Tibial nerve (tissue), 4 donors: ENCODE measurements around the gene KCNJ18.

Experiments used
- EP300 ChIP-seq, 2 donors: sonication (generic); formaldehyde crosslinking; IDR thresholded peaks; one replicate each; pipeline ENCODE4 v1.6.1; 2017; ENCODE audit warnings: antibody characterized with exemption in 2 of 2, mild to moderate bottlenecking in 1 of 2
- POLR2A ChIP-seq, 2 donors: fragments of 450-650 bp; IDR thresholded peaks; one replicate each; pipeline ENCODE4 v1.6.1; 2017; ENCODE audit warnings: antibody characterized with exemption in 2 of 2, mild to moderate bottlenecking in 2 of 2, moderate library complexity in 2 of 2
- TF ChIP-seq, protein P1 (sequence below), 5 experiments: fragments of 200-600 bp in 3 of 5; fragments of 450-650 bp in 2 of 5; sonication (generic) in 3 of 5; IDR thresholded peaks; one replicate each; pipeline ENCODE4 v1.5.1; 2016 to 2019; ENCODE audit warnings: antibody characterized with exemption in 5 of 5, mild to moderate bottlenecking in 3 of 5, moderate library complexity in 2 of 5

DNA sequence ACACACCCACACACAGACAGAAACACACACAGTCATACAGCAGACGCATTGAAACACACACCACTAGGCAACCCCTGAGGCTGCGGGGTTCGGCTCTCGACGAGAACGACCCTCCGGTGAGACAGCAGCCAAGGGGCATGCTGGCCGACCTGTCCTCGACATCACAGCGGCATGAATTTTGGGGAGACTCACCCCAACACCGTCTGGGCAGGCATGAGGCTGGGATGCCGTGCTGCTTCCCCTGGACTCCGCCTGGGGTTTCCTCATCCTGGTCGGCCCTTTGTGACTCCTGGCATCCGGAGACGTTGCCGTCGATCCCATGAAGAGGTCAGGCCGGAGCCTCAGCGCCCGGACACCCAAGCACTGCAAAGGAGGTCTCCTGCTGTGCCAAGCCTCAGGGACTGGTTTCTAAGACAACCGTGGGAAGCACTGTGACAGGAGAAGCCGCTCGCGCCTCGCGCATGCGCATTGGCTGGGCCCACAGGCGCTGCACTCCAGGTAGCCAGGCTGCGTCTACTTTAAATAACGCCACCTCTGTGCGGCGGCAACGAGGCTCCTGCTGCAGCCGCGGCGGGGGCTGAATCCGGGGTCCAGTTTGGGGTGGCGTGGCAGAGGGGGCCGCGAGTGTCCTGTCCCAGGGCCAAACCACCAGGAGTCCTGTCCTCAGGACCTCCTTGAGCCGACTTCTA lies 13.8 kb upstream of the KCNJ18 start:
- TF ChIP-seq, protein P1, sequence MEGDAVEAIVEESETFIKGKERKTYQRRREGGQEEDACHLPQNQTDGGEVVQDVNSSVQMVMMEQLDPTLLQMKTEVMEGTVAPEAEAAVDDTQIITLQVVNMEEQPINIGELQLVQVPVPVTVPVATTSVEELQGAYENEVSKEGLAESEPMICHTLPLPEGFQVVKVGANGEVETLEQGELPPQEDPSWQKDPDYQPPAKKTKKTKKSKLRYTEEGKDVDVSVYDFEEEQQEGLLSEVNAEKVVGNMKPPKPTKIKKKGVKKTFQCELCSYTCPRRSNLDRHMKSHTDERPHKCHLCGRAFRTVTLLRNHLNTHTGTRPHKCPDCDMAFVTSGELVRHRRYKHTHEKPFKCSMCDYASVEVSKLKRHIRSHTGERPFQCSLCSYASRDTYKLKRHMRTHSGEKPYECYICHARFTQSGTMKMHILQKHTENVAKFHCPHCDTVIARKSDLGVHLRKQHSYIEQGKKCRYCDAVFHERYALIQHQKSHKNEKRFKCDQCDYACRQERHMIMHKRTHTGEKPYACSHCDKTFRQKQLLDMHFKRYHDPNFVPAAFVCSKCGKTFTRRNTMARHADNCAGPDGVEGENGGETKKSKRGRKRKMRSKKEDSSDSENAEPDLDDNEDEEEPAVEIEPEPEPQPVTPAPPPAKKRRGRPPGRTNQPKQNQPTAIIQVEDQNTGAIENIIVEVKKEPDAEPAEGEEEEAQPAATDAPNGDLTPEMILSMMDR (IDR thresholded peaks at IDR 0.05): no peak
- no peak for TF ChIP-seq EP300 (IDR thresholded peaks at IDR 0.05)
- TF ChIP-seq POLR2A (IDR thresholded peaks at IDR 0.05): no peak
